ENCODE data around the gene RNASE13.

RNASE13 gene

GRCh38 chr14:21063479-21063878 is 28.9 kb upstream of the RNASE13 start:
- no peak for DNase-seq (ENCODE audit: low read depth)

- no peak for DNase-seq (ENCODE audit: low read depth)
Observed at GRCh38 chr14:21061347-21061668, 26.7 kb upstream of the RNASE13 start.

- no peak for DNase-seq (ENCODE audit: low read depth)
Observed at GRCh38 chr14:21060614-21061346, 26.2 kb upstream of the RNASE13 start.

GRCh38 chr14:21059842-21060613 is 25.4 kb upstream of the RNASE13 start:
- no peak for DNase-seq (ENCODE audit: low read depth)

GRCh38 chr14:21058903-21059302 is 24.3 kb upstream of the RNASE13 start:
- DNase-seq (ENCODE audit: low read depth), result no peak

GRCh38 chr14:21057803-21058675 is 23.4 kb upstream of the RNASE13 start, which contains the start of gene RNASE8:
RNASE8 (plus strand) TSS chr14:21057822; CDS start chr14:21057893, 71 bp downstream.
- DNase-seq (ENCODE audit: low read depth), result no peak

GRCh38 chr14:21056520-21057163 is 22.0 kb upstream of the RNASE13 start:
- DNase-seq (ENCODE audit: low read depth), result no peak

GRCh38 chr14:21055432-21056117 is 21.0 kb upstream of the RNASE13 start:
- no peak for DNase-seq (ENCODE audit: low read depth)

GRCh38 chr14:21054768-21055145 is 20.1 kb upstream of the RNASE13 start:
- no peak for DNase-seq (ENCODE audit: low read depth)

GRCh38 chr14:21054123-21054767 is 19.6 kb upstream of the RNASE13 start:
- DNase-seq (ENCODE audit: low read depth), result no peak

GRCh38 chr14:21053184-21054122 is 18.8 kb upstream of the RNASE13 start:
- DNase-seq (ENCODE audit: low read depth), result no peak

- DNase-seq (ENCODE audit: low read depth), result no peak
Observed at GRCh38 chr14:21050597-21050996, 16.0 kb upstream of the RNASE13 start.

- no peak for DNase-seq (ENCODE audit: low read depth)
Observed at GRCh38 chr14:21049271-21049673, 14.7 kb upstream of the RNASE13 start.

GRCh38 chr14:21048638-21049037 is 14.0 kb upstream of the RNASE13 start:
- DNase-seq (ENCODE audit: low read depth), result no peak

- DNase-seq (ENCODE audit: low read depth), result no peak
Observed at GRCh38 chr14:21047378-21047781, 12.8 kb upstream of the RNASE13 start.

GRCh38 chr14:21043974-21044618 is 9.5 kb upstream of the RNASE13 start:
- DNase-seq (ENCODE audit: low read depth), result peak; percentile 9

- DNase-seq (ENCODE audit: low read depth), result no peak
Observed at GRCh38 chr14:21043387-21043973, 8.9 kb upstream of the RNASE13 start.

- no peak for DNase-seq (ENCODE audit: low read depth)
Observed at GRCh38 chr14:21042918-21043317, 8.3 kb upstream of the RNASE13 start.
